COLO668 (cell line): ENCODE results near the gene ANKUB1.
"Not testable (repeated sequence)": the region's sequence is repeated elsewhere in the genome, so short reads cannot be mapped to it uniquely, and the experiment has no call there.

Experiments used
- DNase-seq: peaks from one replicate; lab custom pipeline; 2025; ENCODE audit not compliant: unreplicated experiment; lab: John Stamatoyannopoulos, UW

Gene ANKUB1

GRCh38 chr3:149792452-149793270 is at the start of gene ANKUB1:
Gene ANKUB1, minus strand, starts transcription at chr3:149792554. Its CDS starts 188 bp downstream, at chr3:149792366.
- no peak for DNase-seq

- no peak for DNase-seq
Observed at GRCh38 chr3:149839896-149840295, 47.5 kb upstream of the ANKUB1 start.

GRCh38 chr3:149839469-149839868 is 47.1 kb upstream of the ANKUB1 start:
- DNase-seq: not testable (repeated sequence)

- DNase-seq: not testable (repeated sequence)
Observed at GRCh38 chr3:149838491-149838890, 46.1 kb upstream of the ANKUB1 start.

GRCh38 chr3:149833241-149833640 is 40.9 kb upstream of the ANKUB1 start:
- DNase-seq: no peak

GRCh38 chr3:149832086-149832485 is 39.7 kb upstream of the ANKUB1 start:
- DNase-seq: no peak

GRCh38 chr3:149831321-149831720 is 39.0 kb upstream of the ANKUB1 start:
- no peak for DNase-seq

GRCh38 chr3:149830902-149831301 is 38.5 kb upstream of the ANKUB1 start:
- no peak for DNase-seq

- DNase-seq: not testable (repeated sequence)
Observed at GRCh38 chr3:149829631-149830030, 37.3 kb upstream of the ANKUB1 start.

GRCh38 chr3:149828390-149828789 is 36.0 kb upstream of the ANKUB1 start:
- DNase-seq: no peak

GRCh38 chr3:149826636-149827035 is 34.3 kb upstream of the ANKUB1 start:
- no peak for DNase-seq

- DNase-seq: no peak
Observed at GRCh38 chr3:149820183-149820582, 27.8 kb upstream of the ANKUB1 start.

GRCh38 chr3:149819432-149819831 is 27.1 kb upstream of the ANKUB1 start:
- DNase-seq: no peak

- DNase-seq: no peak
Observed at GRCh38 chr3:149816986-149817385, 24.6 kb upstream of the ANKUB1 start.

- no peak for DNase-seq
Observed at GRCh38 chr3:149816311-149816710, 24.0 kb upstream of the ANKUB1 start.

- DNase-seq: no peak
Observed at GRCh38 chr3:149815728-149816127, 23.4 kb upstream of the ANKUB1 start.

- DNase-seq: no peak
Observed at GRCh38 chr3:149815321-149815720, 23.0 kb upstream of the ANKUB1 start.

GRCh38 chr3:149813367-149814281 is 21.3 kb upstream of the ANKUB1 start:
- no peak for DNase-seq

GRCh38 chr3:149812606-149813366 is 20.4 kb upstream of the ANKUB1 start, which contains the start of gene RNF13:
Gene RNF13, plus strand, starts transcription at chr3:149813215. Its CDS starts 32,812 bp downstream, at chr3:149846027.
- peak; percentile 87 for DNase-seq

- no peak for DNase-seq
Observed at GRCh38 chr3:149812165-149812605, 19.8 kb upstream of the ANKUB1 start.

GRCh38 chr3:149810846-149811245 is 18.5 kb upstream of the ANKUB1 start:
- no peak for DNase-seq
